ENCODE data around the gene NRG2.

NRG2 gene

DNA sequence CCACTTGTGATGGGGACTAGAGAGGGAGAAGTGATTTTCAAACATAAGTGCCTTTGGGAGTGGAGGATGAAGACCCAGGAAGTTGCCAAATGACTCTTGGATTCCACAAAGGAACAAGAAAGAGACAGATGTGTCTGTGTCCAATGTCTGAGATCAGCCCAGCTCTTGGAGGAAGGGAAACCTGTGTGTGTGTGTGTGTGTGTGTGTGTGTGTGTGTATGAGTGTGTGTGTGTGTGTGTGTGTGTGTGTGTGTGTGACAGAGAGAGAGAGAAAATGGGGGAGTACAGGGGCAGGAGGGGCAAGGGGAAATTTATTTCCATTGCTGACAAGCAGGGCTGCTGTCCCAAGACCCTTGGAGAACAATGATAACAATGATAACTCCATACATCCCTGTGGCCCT, 175.5 kb downstream of the NRG2 start:
- DNase-seq (ENCODE audit: insufficient read length, low spot score), result no peak
- no peak for FAIRE-seq
- TF ChIP-seq POLR2A (IDR thresholded peaks at IDR 0.05; ENCODE audit: low read depth, low read length), result no peak

DNA sequence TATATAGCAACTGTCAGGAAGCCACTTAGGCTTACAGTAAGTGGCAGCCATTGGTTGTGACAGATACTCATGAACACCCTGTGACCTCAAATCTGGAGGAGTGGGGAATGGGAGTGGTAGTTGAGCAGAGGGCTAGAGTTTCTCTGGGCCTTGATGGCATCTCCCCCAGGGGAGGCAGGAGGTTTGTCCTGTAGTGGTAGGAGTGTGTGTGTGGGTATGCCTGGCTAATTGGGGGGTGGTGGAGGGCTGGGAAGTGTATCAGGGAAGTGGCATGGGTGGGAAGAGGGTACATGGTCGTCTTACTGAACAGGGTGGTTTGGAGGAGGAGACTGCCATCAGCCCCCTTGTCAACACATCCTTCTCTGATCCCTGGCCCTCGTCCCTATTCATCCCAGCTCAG, 176.0 kb downstream of the NRG2 start:
- no peak for TF ChIP-seq POLR2A (IDR thresholded peaks at IDR 0.05; ENCODE audit: low read depth, low read length)
- no peak for FAIRE-seq
- no peak for DNase-seq (ENCODE audit: insufficient read length, low spot score)

DNA sequence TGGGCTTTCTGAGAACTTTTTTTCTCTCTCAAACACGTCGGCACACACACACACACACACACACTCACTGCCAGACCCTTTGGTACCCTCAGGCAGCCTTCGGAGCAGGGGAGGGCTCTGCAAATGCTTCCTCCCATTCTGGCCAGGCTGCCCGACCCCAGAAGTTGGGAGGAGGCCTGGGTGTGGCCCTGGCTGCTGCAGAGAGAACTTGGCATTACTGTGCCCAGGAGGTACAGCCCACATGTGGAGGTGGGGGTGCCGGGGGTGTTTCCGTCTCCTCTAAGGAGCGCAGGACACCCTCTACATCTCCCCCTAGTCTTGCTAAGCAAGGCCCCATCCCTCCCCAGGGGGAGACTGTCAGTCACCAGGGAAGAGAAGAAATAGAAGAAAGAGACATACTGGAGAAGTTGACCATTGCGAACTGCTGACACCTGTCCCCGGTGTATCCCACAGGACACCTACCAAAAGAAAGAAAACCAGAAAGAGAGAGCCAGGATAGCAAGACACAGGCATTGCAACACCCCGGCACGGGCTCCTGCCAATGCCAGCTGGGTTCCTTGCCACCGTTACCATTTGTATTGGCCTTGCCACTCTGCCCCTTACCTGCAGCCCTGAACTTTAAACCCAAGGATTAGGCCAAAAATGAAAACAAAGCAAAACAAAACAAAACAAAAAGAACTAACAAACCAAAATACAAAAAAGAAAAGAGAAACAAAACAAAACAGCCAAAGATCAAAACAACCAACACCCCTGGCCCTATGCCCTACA, 178.2 kb downstream of the NRG2 start:
- DNase-seq (ENCODE audit: insufficient read length, low spot score) (no peak), FAIRE-seq (no peak)
- TF ChIP-seq POLR2A (IDR thresholded peaks at IDR 0.05; ENCODE audit: low read depth, low read length), result no peak

DNA sequence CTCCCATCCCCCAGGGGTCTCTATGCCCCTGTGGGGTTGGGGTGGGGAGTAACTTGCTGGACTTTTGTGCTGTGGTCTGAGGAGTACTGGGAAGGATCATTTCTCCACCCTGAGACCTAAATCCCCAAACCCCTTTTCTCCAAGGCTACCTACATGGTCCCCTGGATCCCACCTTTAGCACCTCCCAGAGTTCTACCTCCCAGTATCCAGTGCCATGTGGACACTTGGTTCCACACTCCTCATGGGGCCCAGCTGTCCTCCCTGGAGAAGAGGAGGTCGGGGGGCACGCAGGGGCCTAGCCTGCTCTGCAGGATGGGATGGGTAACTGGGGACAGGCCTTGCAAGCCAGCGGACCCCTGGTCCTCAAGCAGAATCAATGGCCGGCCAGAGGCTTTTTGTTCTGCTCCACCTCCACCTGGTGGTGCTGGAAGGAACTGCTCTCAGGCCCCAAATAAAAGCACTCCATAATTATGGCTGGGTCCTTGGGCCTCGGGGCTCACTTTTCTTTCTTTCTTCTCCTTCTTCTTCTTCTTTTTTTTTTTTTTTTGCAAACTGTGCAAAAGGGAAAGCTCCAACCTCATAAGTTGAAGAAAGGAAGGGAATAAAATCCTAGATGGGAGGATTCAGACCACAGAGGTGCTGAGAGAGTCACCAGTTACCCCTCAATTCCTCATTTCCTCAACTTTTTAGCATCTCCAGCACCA, 179.1 kb downstream of the NRG2 start:
- FAIRE-seq (no peak), DNase-seq (ENCODE audit: insufficient read length, low spot score) (peak; percentile 55)
- TF ChIP-seq POLR2A (IDR thresholded peaks at IDR 0.05; ENCODE audit: low read depth, low read length), result no peak

DNA sequence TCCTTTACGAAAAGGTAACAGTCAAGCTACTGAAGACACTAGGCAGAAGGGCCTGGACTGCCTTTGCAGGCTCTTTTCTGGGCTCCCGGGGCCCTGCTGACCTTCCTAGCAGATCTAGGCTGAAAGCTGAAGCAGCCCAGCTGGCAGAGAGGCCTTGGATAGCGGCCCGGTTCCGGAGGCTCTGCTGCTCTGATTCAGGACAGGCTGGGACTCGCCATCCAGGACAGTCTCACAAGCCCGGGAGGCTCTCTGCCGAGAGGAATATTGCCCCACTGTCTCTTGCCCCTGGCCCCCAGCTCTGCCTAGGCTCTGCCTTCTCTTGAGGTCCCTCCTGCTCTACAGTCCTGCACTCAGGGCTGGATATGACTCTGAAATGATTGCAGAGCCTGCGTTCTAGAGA, 179.7 kb downstream of the NRG2 start:
- FAIRE-seq (no peak), DNase-seq (ENCODE audit: insufficient read length, low spot score) (no peak)
- no peak for TF ChIP-seq POLR2A (IDR thresholded peaks at IDR 0.05; ENCODE audit: low read depth, low read length)

DNA sequence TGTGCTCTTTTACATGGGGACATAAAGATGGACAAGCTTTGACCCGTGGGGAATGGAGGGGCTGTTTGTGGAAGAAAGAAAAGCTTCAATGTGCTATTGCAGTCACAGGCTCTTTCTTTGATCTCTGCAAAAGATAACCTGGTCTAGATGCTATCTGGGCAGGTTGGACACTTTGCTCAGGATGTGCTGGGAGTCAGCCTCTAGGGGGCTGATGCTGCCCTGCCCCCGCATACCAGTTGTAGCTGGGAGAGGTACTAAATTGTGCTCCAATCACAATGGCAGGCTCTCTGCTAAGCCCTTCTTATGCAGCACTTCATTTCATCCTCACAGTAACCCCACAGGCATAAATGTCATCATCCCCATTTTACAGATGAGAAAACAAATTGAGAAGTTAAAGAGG, 180.3 kb downstream of the NRG2 start:
- no peak for TF ChIP-seq POLR2A (IDR thresholded peaks at IDR 0.05; ENCODE audit: low read depth, low read length)
- no peak for DNase-seq (ENCODE audit: insufficient read length, low spot score)
- no peak for FAIRE-seq

DNA sequence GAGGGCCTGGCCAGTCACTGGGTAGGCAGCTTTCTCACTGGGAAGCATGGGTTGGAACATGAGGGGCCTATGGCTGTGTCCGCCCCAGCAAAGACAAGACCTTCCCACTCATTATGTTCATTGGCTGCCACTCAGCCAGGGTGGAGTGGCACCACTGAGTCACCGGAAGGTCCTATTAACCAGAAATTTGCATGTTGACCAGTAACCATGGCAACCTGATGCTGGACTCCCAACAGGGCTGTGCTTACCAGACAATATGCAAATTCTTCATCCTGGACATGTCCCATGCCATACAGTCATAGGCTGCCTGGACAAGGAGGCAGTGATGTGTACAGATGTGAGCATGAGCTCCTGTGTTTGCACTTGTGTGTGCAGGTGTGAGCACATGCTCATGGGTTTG, 180.8 kb downstream of the NRG2 start:
- FAIRE-seq, result no peak
- no peak for DNase-seq (ENCODE audit: insufficient read length, low spot score)
- TF ChIP-seq POLR2A (IDR thresholded peaks at IDR 0.05; ENCODE audit: low read depth, low read length), result no peak

DNA sequence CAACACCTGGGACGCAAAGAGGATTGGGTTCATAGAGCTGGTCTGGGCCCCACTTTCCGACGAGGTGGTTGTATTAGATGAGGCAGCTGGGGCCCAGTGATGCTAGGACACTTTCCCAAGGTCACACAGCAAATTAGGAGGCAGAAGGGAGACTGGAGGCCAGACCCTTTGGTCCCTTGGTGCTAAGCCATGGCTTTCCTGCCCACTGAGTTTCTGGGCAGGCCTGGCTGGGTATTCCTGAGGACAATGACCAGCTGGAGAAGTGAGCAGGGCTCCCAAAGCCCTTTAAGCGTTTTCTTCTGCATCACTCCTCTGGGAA, 181.3 kb downstream of the NRG2 start:
- DNase-seq (ENCODE audit: insufficient read length, low spot score) (no peak), FAIRE-seq (no peak)
- no peak for TF ChIP-seq POLR2A (IDR thresholded peaks at IDR 0.05; ENCODE audit: low read depth, low read length)

DNA sequence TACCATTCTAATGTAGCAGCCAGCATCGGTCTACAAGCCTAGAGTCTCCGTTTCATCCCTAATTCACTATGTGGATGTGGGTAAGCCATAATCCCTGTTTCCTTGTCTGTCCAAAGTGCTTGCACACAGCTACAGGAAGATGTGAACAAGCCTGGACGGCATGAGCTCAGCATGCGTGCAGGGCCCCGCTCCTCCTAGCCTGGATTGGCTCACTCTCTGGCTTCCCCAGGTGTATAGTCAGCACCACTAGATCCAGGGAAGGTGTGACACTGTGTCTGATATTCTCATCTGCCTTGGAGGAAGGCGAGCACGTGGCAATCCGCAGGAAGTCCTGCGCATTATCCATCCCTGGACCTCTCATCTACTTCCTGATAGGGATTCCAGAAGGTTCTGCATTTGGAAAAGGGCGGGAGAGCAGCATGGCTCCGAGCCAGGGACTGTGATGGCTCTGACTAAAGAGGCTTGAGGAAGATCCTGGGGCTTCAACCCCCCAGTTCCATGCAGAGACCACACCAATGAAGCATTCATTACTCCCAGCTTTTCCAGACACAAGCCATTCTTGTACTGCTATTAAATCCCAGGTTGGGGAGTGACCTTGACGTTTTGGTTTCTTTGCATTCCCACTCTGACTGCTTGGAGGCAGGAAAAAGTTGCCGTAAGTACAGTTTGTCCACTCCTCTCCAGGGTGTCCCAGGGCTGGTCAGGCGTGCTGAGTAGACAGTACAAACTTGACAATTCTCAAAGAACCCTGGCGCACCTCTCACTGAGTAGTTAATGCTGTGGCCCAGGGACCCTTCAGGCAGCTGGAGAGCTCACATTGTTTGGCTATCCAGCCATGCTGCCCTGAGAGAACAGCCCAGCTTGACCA, 181.8 kb downstream of the NRG2 start:
- DNase-seq (ENCODE audit: insufficient read length, low spot score), result no peak
- TF ChIP-seq POLR2A (IDR thresholded peaks at IDR 0.05; ENCODE audit: low read depth, low read length), result no peak
- no peak for FAIRE-seq

DNA sequence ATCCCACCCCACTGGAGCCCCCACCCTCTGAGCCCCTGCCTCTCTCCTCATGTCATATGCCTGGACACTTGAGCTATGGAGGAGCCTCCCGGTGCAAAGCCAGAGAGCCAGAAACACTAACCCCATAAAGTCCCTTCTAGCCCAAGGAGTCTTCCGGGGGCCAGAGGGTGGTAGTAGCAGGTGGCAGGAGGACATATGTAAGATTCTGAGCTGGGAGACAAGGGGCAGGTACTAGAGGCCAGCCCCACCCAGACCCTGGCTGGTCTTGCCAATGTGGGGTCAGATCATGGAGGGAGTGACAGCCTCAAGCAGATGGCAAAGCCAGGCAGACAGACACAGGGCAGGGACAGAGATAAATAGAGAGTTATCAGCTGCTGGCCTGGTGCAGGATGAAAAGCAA, 184.1 kb downstream of the NRG2 start:
- TF ChIP-seq POLR2A (IDR thresholded peaks at IDR 0.05; ENCODE audit: low read depth, low read length), result no peak
- FAIRE-seq (no peak), DNase-seq (ENCODE audit: insufficient read length, low spot score) (no peak)

DNA sequence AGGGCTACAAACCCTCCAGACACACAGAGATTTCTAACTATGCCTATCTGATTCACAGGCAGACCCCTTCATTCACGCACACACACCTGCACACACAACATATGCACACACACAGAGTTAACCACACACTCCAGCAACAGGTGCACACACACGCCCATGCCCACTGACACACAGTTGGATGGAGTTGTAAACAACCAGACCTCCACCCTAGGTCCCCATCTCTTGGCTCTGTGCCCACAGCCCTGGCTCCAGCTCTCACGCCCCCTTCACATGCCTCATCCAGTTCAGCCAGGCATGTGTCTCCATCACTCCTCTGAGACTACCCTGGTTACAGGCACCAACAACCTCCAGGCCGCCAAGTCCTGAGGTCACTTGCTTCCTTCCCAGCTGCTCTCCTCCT, 186.4 kb downstream of the NRG2 start:
- TF ChIP-seq POLR2A (IDR thresholded peaks at IDR 0.05; ENCODE audit: low read depth, low read length), result no peak
- DNase-seq (ENCODE audit: insufficient read length, low spot score) (no peak), FAIRE-seq (no peak)

DNA sequence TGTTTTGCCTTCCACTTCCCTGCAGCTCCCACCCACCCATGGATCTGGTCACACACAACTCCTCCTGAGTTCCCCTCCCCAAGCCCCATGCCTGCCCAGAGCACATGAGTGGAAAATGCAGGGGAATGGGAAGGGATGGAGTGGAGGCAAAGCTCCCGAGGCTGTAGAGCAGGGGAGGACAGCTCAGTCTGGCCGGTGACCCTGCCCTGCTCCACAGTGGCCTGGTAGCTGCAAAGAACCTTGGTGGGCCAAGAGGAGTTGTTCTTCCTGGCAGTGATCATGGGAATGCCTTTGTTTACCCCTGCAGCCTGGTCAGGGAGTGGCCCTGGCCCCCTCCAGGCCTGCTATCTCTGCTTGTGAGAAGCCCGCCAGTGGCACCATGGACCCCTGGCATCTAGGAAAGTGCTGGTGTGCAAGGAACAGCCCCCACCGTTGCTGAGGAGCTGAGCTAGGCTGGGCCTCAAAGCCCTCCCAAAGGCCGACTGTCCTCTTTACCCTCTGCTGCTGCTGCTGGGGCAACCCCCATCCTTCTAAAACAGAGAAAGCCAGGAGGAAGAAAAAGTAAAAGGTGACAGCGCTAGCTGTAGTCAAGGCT, 187.1 kb downstream of the NRG2 start:
- no peak for FAIRE-seq
- TF ChIP-seq POLR2A (IDR thresholded peaks at IDR 0.05; ENCODE audit: low read depth, low read length), result no peak
- DNase-seq (ENCODE audit: insufficient read length, low spot score), result no peak

DNA sequence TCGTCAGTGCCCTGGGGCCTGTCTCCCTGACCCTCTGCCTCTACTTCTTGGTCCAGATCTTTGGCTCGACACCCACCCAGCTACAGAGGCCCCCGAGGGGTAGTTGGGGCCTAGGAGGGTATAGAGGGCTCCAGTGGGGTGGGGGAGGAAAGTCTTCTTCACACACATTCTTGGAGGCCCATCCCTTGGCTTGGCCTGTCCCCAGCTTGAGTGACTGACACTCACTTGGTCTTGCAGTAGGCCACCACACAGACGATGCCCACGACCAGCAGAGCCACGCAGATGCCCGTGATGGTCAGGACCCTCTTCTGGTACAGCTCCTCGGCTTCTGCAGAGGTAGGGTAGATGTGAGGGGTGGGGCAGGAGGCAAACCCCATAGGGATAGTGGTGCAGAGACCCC, 187.6 kb downstream of the NRG2 start:
- FAIRE-seq, result no peak

DNA sequence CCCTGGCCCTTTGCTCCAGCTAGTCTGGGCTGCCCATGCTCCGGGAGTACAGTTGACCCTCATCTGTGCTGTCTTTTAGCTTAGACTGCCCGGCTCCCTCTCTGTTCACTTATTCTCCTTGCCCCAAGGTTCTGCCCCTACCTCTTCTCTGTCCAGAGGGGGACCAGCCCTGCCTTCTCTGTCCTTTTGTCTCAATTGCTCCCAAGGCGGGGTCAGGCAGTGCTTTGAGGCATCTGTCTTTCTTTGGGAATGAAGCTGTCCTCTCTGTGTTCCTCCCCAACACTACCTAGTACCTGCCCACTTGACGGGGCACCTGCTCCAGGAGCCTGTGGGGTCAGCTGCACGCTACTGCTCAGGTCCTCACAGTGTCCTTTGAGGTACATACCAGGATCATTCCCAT, 188.1 kb downstream of the NRG2 start:
- DNase-seq (ENCODE audit: insufficient read length, low spot score), result no peak
- no peak for TF ChIP-seq POLR2A (IDR thresholded peaks at IDR 0.05; ENCODE audit: low read depth, low read length)
- FAIRE-seq, result no peak

More for the DNA sequence above, 187.6 kb downstream of the NRG2 start:
- no peak for DNase-seq (ENCODE audit: insufficient read length, low spot score)
- TF ChIP-seq POLR2A (IDR thresholded peaks at IDR 0.05; ENCODE audit: low read depth, low read length), result no peak

All from H54 (cell line).